PC-9 (cell line): Measurements from ENCODE around the gene DNAH6.

Experiments used
- CTCF ChIP-seq: fragments of 200-600 bp; sonication (generic); conservative IDR thresholded peaks from 2 replicates; pipeline ENCODE4 v1.6.1; 2017; ENCODE audit warnings: mixed run types, antibody characterized with exemption, mild to moderate bottlenecking, moderate library complexity
- EZH2 ChIP-seq: fragments of 200-600 bp; sonication (generic); IDR thresholded peaks from 2 replicates; pipeline ENCODE4 v1.8.0; 2017; ENCODE audit warnings: antibody characterized with exemption, low read depth

- TF ChIP-seq EZH2 (no peak), CTCF (no peak)
Measured at GRCh38 chr2:84856787-84857186, 340.5 kb downstream of the DNAH6 start.
